K562 (cell line): ENCODE results near the gene CEP170. TPM values are rescaled to one million over a fixed set of nuclear protein-coding genes. Genes with fewer than 3 reads are reported as not detected.
"Not testable (repeated sequence)": the region's sequence is repeated elsewhere in the genome, so short reads cannot be mapped to it uniquely, and the experiment has no call there.

Experiments used
- ATAC-seq: fragments of 200-7000 bp; cut with Tn5 transposase; 3 replicates; pipeline ENCODE4 v1.9.1; 2020; ENCODE audit warnings: moderate library complexity
- BruUV-seq: library from RNA; stranded (reverse); fragments of 400-500 nt; replicated peaks from 2 replicates; lab custom pipeline; 2021; lab: Mats Ljungman, UMichigan
- CTCF ChIA-PET: fragments of 300-600 bp; formaldehyde crosslinking; extraction: SDS; loops from one replicate; lab custom pipeline; 2021; ENCODE audit warnings: low intra/inter-chr PET ratio; lab: Yijun Ruan, JAX
- POLR2A ChIA-PET: fragments of 300-600, 350-650 bp; sonication (Branson Sonifier 250); formaldehyde crosslinking; extraction: SDS; loops from one replicate; lab custom pipeline; 2021; ENCODE audit warnings: antibody characterized with exemption, inconsistent platforms; lab: Yijun Ruan, JAX
- DNase-seq, 4 experiments: peaks; one replicate each; pipeline versions ENCODE4 v3.0.0 to v3.0.0-alpha.2; 2011 to 2018; ENCODE audit warnings: low spot score in 3 of 4, mixed read lengths in 3 of 4; ENCODE audit errors: extremely low read depth in 1 of 4
- FAIRE-seq: peaks from 2 replicates; lab custom pipeline; 2011; peaks lifted over from hg19 to GRCh38; lab: Jason Lieb, UNC
- H2AFZ ChIP-seq: 2 replicates; pipeline ENCODE4 v1.6.0; 2011; ENCODE audit warnings: low read depth, low read length, control low read depth, inconsistent platforms
- H3K27ac ChIP-seq: fragments of 200-600 bp; 3 replicates; pipeline ENCODE4 v1.8.0; 2011; ENCODE audit warnings: low read depth, mild to moderate bottlenecking, control low read depth, inconsistent platforms, low read length, moderate library complexity, mixed read lengths; ENCODE audit errors: extremely low read depth
- H3K27me3 ChIP-seq, 2 experiments: fragments of 300-600 bp in 1 of 2; 2 replicates in 1 of 2; 3 replicates in 1 of 2; pipeline versions ENCODE4 v1.6.0 to v1.8.0; 2011; ENCODE audit warnings: inconsistent platforms in 2 of 2, low read length in 2 of 2, mild to moderate bottlenecking in 1 of 2, mixed read lengths in 1 of 2, moderate library complexity in 1 of 2; ENCODE audit not compliant: control insufficient read depth in 2 of 2, insufficient read depth in 2 of 2
- H3K36me3 ChIP-seq: fragments of 300-600 bp; 3 replicates; pipeline ENCODE4 v1.8.0; 2011; ENCODE audit warnings: mild to moderate bottlenecking, low read length, inconsistent platforms; ENCODE audit not compliant: control insufficient read depth, insufficient read depth
- H3K4me1 ChIP-seq, 2 experiments: fragments of 200-600 bp in 1 of 2; replicated peaks in 1 of 2; 2 replicates in 1 of 2; 3 replicates in 1 of 2; pipeline versions ENCODE4 v1.5.1 to v1.8.0; 2011; ENCODE audit warnings: inconsistent platforms in 2 of 2, low read length in 2 of 2, mild to moderate bottlenecking in 1 of 2, mixed read lengths in 1 of 2, moderate library complexity in 1 of 2; ENCODE audit not compliant: control insufficient read depth in 2 of 2, insufficient read depth in 2 of 2
- H3K4me2 ChIP-seq: 2 replicates; pipeline ENCODE4 v1.6.1; 2011; ENCODE audit warnings: low read length, control low read depth, inconsistent platforms, mixed read lengths; ENCODE audit not compliant: insufficient read depth
- H3K4me3 ChIP-seq: fragments of 200-600 bp; sonication (generic), shearing (Covaris generic); 2 replicates; pipeline ENCODE4 v1.5.1; 2016; ENCODE audit warnings: control low read depth, inconsistent platforms
- H3K79me2 ChIP-seq: fragments of 200-600 bp; 3 replicates; pipeline ENCODE4 v1.8.0; 2011; ENCODE audit warnings: low read length, inconsistent platforms; ENCODE audit not compliant: control insufficient read depth, insufficient read depth
- H3K9ac ChIP-seq, 2 experiments: 2 replicates each; pipeline versions ENCODE4 v1.6.0 to v1.6.1; 2011; ENCODE audit warnings: low read depth in 2 of 2, low read length in 2 of 2, control low read depth in 1 of 2, inconsistent platforms in 1 of 2, mild to moderate bottlenecking in 1 of 2, mixed read lengths in 1 of 2; ENCODE audit not compliant: insufficient read depth in 1 of 2
- H3K9me1 ChIP-seq: one replicate; pipeline ENCODE4 v1.6.0; 2011; ENCODE audit warnings: inconsistent platforms, mild to moderate bottlenecking, low read length, moderate library complexity; ENCODE audit not compliant: control insufficient read depth, insufficient read depth
- H3K9me3 ChIP-seq: replicated peaks from 2 replicates; pipeline ENCODE4 v1.5.1; 2011; ENCODE audit warnings: low read depth, low read length, inconsistent platforms; ENCODE audit not compliant: control insufficient read depth, insufficient read depth
- H4K20me1 ChIP-seq: replicated peaks from 2 replicates; pipeline ENCODE4 v1.6.1; 2011; ENCODE audit warnings: low read length, inconsistent platforms, mixed read lengths; ENCODE audit not compliant: control insufficient read depth, insufficient read depth
- BCOR ChIP-seq: fragments of 450-650 bp; IDR thresholded peaks from 2 replicates; pipeline ENCODE4 v1.6.1; 2016
- CTBP1 ChIP-seq: fragments of 450-650 bp; IDR thresholded peaks from 2 replicates; pipeline ENCODE4 v1.6.1; 2016; ENCODE audit warnings: borderline replicate concordance
- EP300 ChIP-seq: IDR thresholded peaks from 2 replicates; pipeline ENCODE4 v1.6.1; 2012; ENCODE audit warnings: low read length, improper control_type of control experiment
- ILF3 ChIP-seq: fragments of 450-650 bp; IDR thresholded peaks from 2 replicates; pipeline ENCODE4 v1.6.1; 2018; ENCODE audit warnings: antibody characterized with exemption, mild to moderate bottlenecking, moderate library complexity, borderline replicate concordance
- MEF2D ChIP-seq: conservative IDR thresholded peaks from 2 replicates; pipeline ENCODE4 v1.6.1; 2016; ENCODE audit warnings: low read depth, missing genetic modification characterization, missing compliant biosample characterization
- PML ChIP-seq: IDR thresholded peaks from 2 replicates; pipeline ENCODE4 v1.6.1; 2012; ENCODE audit warnings: low read length, inconsistent platforms
- RFX1 ChIP-seq: fragments of 450-650 bp; IDR thresholded peaks from 2 replicates; pipeline ENCODE4 v1.6.1; 2016; ENCODE audit warnings: mild to moderate bottlenecking, moderate library complexity
- VEZF1 ChIP-seq: fragments of 200-800 bp; sonication (Bioruptor generic); IDR thresholded peaks from 2 replicates; pipeline ENCODE4 v1.6.1; 2017; ENCODE audit warnings: missing genetic modification characterization, missing compliant biosample characterization
- ZEB2 ChIP-seq: fragments of 450-650 bp; IDR thresholded peaks from 2 replicates; pipeline ENCODE4 v1.6.1; 2016
- in situ Hi-C: fragments of 300-500 bp; cut with MboI; formaldehyde crosslinking; loops from 4 replicates; pipeline ENCODE4 v1.15.0; 2018; ENCODE audit warnings: inconsistent platforms, mixed read lengths
- intact Hi-C: fragments of 100-400 bp; cut with micrococcal nuclease; formaldehyde crosslinking; loops from 2 replicates; pipeline ENCODE4 v1.14.2; 2022
- polyA plus RNA-seq, 8 experiments: library from polyadenylated mRNA; depleted of rRNA in 4 of 8; stranded (reverse) in 5 of 8; unstranded in 3 of 8; fragments of >200 nt; fragmentation: Nextera tagmentation in 2 of 8; fragmentation: Illumina TruSeq in 1 of 8; extraction: Ambion mirVana in 2 of 8; extraction: Trizol in 1 of 8; gene quantifications; 2 replicates each; pipeline versions ENCODE4 v1.2.1 to v1.2.3, GENCODE V29; 2011 to 2014; ENCODE audit warnings: inconsistent platforms in 1 of 8, missing spikeins in 1 of 8
- total RNA-seq, 7 experiments: library from RNA; depleted of rRNA in 6 of 7; stranded (reverse); fragments of >200 nt in 6 of 7; fragmentation: Illumina TruSeq in 2 of 7; extraction: Trizol in 2 of 7; gene quantifications; 2 replicates each; pipeline versions ENCODE4 v1.2.1 to v1.2.3, GENCODE V29; 2011 to 2021; ENCODE audit warnings: low replicate concordance in 1 of 7
- TF ChIP-seq, protein P1 (sequence below), 2 experiments: fragments of 200-800 bp in 1 of 2; sonication (Bioruptor generic) in 1 of 2; sonication (generic) in 1 of 2; formaldehyde crosslinking in 1 of 2; IDR thresholded peaks in 1 of 2; conservative IDR thresholded peaks in 1 of 2; 2 replicates each; pipeline versions ENCODE4 v1.5.0 to v1.6.1; 2016 to 2020; ENCODE audit warnings: missing compliant biosample characterization in 1 of 2, missing genetic modification characterization in 1 of 2, missing genetic modification reagents in 1 of 2
- TF ChIP-seq, protein P2 (sequence below): fragments of 450-650 bp; formaldehyde crosslinking; IDR thresholded peaks from 2 replicates; pipeline ENCODE4 v1.4.0; 2022; ENCODE audit warnings: mild to moderate bottlenecking, moderate library complexity

CEP170 gene
- total and polyA plus RNA-seq, 9 of the 15 experiments (the other 6 are each of a cell fraction or from before 2014, with no cell fraction given), result 22.6 to 110 (median 68.5) TPM

- peak; percentile 67 for TF ChIP-seq VEZF1 (CRISPR knock-in tag)
- TF ChIP-seq EP300, result peak; percentile 65; the same call in 1 of the 2 replicates
- TF ChIP-seq RFX1, result 0 out of 2 replicates have a peak, but pooled peaks have one; percentile 4
- 0 out of 2 replicates have a peak, but pooled peaks have one; percentile 58 for TF ChIP-seq ILF3
- TF ChIP-seq, protein P1, sequence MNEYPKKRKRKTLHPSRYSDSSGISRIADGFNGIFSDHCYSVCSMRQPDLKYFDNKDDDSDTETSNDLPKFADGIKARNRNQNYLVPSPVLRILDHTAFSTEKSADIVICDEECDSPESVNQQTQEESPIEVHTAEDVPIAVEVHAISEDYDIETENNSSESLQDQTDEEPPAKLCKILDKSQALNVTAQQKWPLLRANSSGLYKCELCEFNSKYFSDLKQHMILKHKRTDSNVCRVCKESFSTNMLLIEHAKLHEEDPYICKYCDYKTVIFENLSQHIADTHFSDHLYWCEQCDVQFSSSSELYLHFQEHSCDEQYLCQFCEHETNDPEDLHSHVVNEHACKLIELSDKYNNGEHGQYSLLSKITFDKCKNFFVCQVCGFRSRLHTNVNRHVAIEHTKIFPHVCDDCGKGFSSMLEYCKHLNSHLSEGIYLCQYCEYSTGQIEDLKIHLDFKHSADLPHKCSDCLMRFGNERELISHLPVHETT (CRISPR knock-in tag; conservative IDR thresholded peaks at IDR 0.05 in 1 of 2, IDR thresholded peaks at IDR 0.05 in 1 of 2), result peak in 1 of 2 experiments; percentile 52; a peak in 1 of 4 replicates
- TF ChIP-seq BCOR, result 0 out of 2 replicates have a peak, but pooled peaks have one; percentile 25
- peak; percentile 51; the same call in 1 of the 2 replicates for TF ChIP-seq MEF2D (tag)
- peak; percentile 86 for TF ChIP-seq PML
- TF ChIP-seq ZEB2, result 0 out of 2 replicates have a peak, but pooled peaks have one; percentile 46
- TF ChIP-seq, protein P2, sequence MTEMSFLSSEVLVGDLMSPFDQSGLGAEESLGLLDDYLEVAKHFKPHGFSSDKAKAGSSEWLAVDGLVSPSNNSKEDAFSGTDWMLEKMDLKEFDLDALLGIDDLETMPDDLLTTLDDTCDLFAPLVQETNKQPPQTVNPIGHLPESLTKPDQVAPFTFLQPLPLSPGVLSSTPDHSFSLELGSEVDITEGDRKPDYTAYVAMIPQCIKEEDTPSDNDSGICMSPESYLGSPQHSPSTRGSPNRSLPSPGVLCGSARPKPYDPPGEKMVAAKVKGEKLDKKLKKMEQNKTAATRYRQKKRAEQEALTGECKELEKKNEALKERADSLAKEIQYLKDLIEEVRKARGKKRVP, result 0 out of 2 replicates have a peak, but pooled peaks have one; percentile 22
- peak; percentile 27; the same call in 1 of the 2 replicates for TF ChIP-seq CTBP1
Observed at GRCh38 chr1:243105652-243106332, 149.3 kb downstream of the CEP170 start (continued).

- H3K9me3 ChIP-seq, in situ Hi-C loops: not testable (repeated sequence)
Observed at GRCh38 chr1:243105104-243105503, 150.0 kb downstream of the CEP170 start.

More at GRCh38 chr1:243105104-243105503, 150.0 kb downstream of the CEP170 start:
- H3K4me1 ChIP-seq, H3K9me1 ChIP-seq, H3K79me2 ChIP-seq, BruUV-seq, intact Hi-C loops, H3K9ac ChIP-seq, H3K4me3 ChIP-seq, H2AFZ ChIP-seq, H3K27ac ChIP-seq, H3K27me3 ChIP-seq, DNase-seq, H4K20me1 ChIP-seq, H3K36me3 ChIP-seq, FAIRE-seq, CTCF ChIA-PET, H3K4me2 ChIP-seq, POLR2A ChIA-PET: not testable (repeated sequence)
- peak; percentile 11 for ATAC-seq
